ENCODE data around the gene HSPG2. TPM values are rescaled to one million over a fixed set of nuclear protein-coding genes. Genes with fewer than 3 reads are reported as not detected.

HSPG2 gene
- total and polyA plus RNA-seq, 2 of the 8 experiments (the other 6 are each of a cell fraction or from before 2014, with no cell fraction given), result 17.8 to 111 TPM

- H4K20me1 ChIP-seq (replicated peaks in 1 of 2; ENCODE audit: control insufficient read depth in 1 of 2, insufficient read depth in 2 of 2, low read length in 2 of 2), result peaks cover 2 to 12% of the 10 kb centered on the region in 2 experiments
These were observed 3.5 kb downstream of the HSPG2 start for GRCh38 chr1:21933397-21934248.

More at GRCh38 chr1:21933397-21934248, 3.5 kb downstream of the HSPG2 start:
- no peaks in the 10 kb centered on the region for H3K27me3 ChIP-seq (replicated peaks in 1 of 4; ENCODE audit: control insufficient read depth in 3 of 4, extremely low read depth in 1 of 4, insufficient read depth in 3 of 4, low read length in 3 of 4)
- peak overlapping the region; percentile 24 to 49 for H3K4me2 ChIP-seq (ENCODE audit: insufficient read depth in 1 of 2, low read depth in 2 of 2, low read length in 2 of 2)
- no peak overlapping the region for H3K23ac ChIP-seq (ENCODE audit: insufficient read length)
- peak overlapping the region; percentile 30; the same call in 1 of the 2 replicates for H2AK5ac ChIP-seq (ENCODE audit: low read depth, low read length)
- H3K18ac ChIP-seq (ENCODE audit: extremely low read depth, low read length), result peak overlapping the region; percentile 65
- H3K23me2 ChIP-seq (ENCODE audit: low read depth, low read length), result peaks cover 11% of the 10 kb centered on the region
- 53% methylated on average over 19 of the region's 19 CpGs; no CpG with 5 or more reads in 1 of the 2 experiments for WGBS, 2 experiments (ENCODE audit: extremely low coverage in 1 of 2, insufficient coverage in 1 of 2, insufficient read length in 1 of 2, insufficient replicate concordance in 2 of 2, low coverage in 1 of 2, low lambda C conversion rate in 2 of 2, missing lambda C conversion rate in 1 of 2)
- H4K5ac ChIP-seq (ENCODE audit: insufficient read length, low read depth, low read length), result no peak overlapping the region
- peak overlapping the region; percentile 70 for H3K4ac ChIP-seq (replicated peaks; ENCODE audit: insufficient read length, low read depth, low read length)
- peak overlapping the region; percentile 79 for H2BK5ac ChIP-seq (ENCODE audit: low read depth, low read length)
- peaks cover 6 to 66% of the 10 kb centered on the region in 2 experiments; a peak in 3 of 4 replicates for H3K79me2 ChIP-seq (ENCODE audit: control insufficient read depth in 1 of 2, insufficient read depth in 2 of 2, low read length in 2 of 2)
- peak overlapping the region; percentile 86; the same call in 1 of the 2 replicates for H2BK12ac ChIP-seq (ENCODE audit: low read depth, low read length)
- peak overlapping the region; percentile 57 for H3K27ac ChIP-seq (ENCODE audit: low read depth, low read length)
- no peak overlapping the region; the same call in 1 of the 2 replicates for H2BK20ac ChIP-seq (ENCODE audit: low read length)
- H3K36me3 ChIP-seq (ENCODE audit: control insufficient read depth in 2 of 4, insufficient read depth in 4 of 4, low read length in 3 of 4), result no peaks in the 10 kb centered on the region
- H3K9me3 ChIP-seq (ENCODE audit: insufficient read depth in 2 of 2, low read depth in 1 of 2, low read length in 1 of 2), result no peaks in the 10 kb centered on the region
- H3K4me3 ChIP-seq (ENCODE audit: extremely low read depth in 1 of 4, insufficient read depth in 2 of 4, low read depth in 3 of 4, low read length in 4 of 4), result peak overlapping the region in 1 of 4 experiments; percentile 18; a peak in 2 of 8 replicates
- H3K14ac ChIP-seq (ENCODE audit: insufficient read length), result no peak overlapping the region
- CTCF ChIA-PET (ENCODE audit: partially characterized antibody), result interaction anchor here (0.8 to 3.7 kb wide), 7 partner anchors 9 to 30 kb away, joined by 3 to 11 read pairs (median 4); no protein-coding TSS in a partner anchor
- 0 out of 7 replicates have a peak overlapping the region, but pooled peaks of 1 of the 4 experiments have one; percentile 11 for H3K9ac ChIP-seq (replicated peaks in 1 of 4; ENCODE audit: extremely low read depth in 1 of 4, low read depth in 3 of 4, low read length in 3 of 4)
- H3K56ac ChIP-seq (replicated peaks; ENCODE audit: insufficient read length, low read depth, low read length), result no peak overlapping the region
- POLR2A ChIA-PET (ENCODE audit: partially characterized antibody), result interaction anchor here (0.8 to 5.9 kb wide), 7 partner anchors 10 to 50 kb away, joined by 3 to 36 read pairs (median 4); no protein-coding TSS in a partner anchor
- DNase-seq (ENCODE audit: low read depth in 1 of 2, low spot score in 2 of 2) (no peak), FAIRE-seq (peak; percentile 63)
- H2BK15ac ChIP-seq (ENCODE audit: low read length), result peak overlapping the region; percentile 23; the same call in 1 of the 2 replicates
- no peak for TF ChIP-seq TCF12 (IDR thresholded peaks at IDR 0.05; ENCODE audit: low read depth, low read length)
- peak; percentile 42 for TF ChIP-seq SAP30 (IDR thresholded peaks at IDR 0.05; ENCODE audit: insufficient read depth, insufficient replicate concordance, low read length)
- TF ChIP-seq RAD21 (IDR thresholded peaks at IDR 0.05 in 1 of 2, conservative IDR thresholded peaks at IDR 0.05 in 1 of 2; ENCODE audit: low read depth in 2 of 2, low read length in 2 of 2), result no peak
- 0 out of 4 replicates have a peak, but pooled peaks of 1 of the 2 experiments have one; percentile 60 for TF ChIP-seq SIN3A (conservative IDR thresholded peaks at IDR 0.05 in 1 of 2, IDR thresholded peaks at IDR 0.05 in 1 of 2; ENCODE audit: low read depth in 1 of 2, low read length in 2 of 2)
- TF ChIP-seq MAFK (IDR thresholded peaks at IDR 0.05; ENCODE audit: low read depth, low read length), result 0 out of 2 replicates have a peak, but pooled peaks have one; percentile 1
- H4K91ac ChIP-seq (replicated peaks; ENCODE audit: insufficient read length, low read length), result peak overlapping the region; percentile 37
- no peak overlapping the region for H2BK120ac ChIP-seq (replicated peaks; ENCODE audit: low read depth, low read length)
- H2AFZ ChIP-seq (ENCODE audit: low read length), result no peak overlapping the region
- peaks cover 8 to 46% (median 31%) of the 10 kb centered on the region in 4 experiments for H3K4me1 ChIP-seq (replicated peaks in 1 of 4; ENCODE audit: control insufficient read depth in 3 of 4, insufficient read depth in 4 of 4, low read length in 3 of 4)
- H3K79me1 ChIP-seq (ENCODE audit: low read depth, low read length), result peaks cover 26% of the 10 kb centered on the region
- no peak overlapping the region; the same call in 1 of the 2 replicates for H4K8ac ChIP-seq (ENCODE audit: extremely low read depth, insufficient read depth, low read length)
